DND-41 (cell line): Measurements from ENCODE around the gene SDC4.

Source experiments
- CTCF ChIP-seq: IDR thresholded peaks from 2 replicates; pipeline ENCODE4 v1.5.1; 2012; ENCODE audit warnings: borderline replicate concordance, low read length, moderate library complexity, mild to moderate bottlenecking; ENCODE audit not compliant: poor library complexity, severe bottlenecking; ENCODE audit errors: extremely low read depth
- EZH2 ChIP-seq: IDR thresholded peaks from 3 replicates; pipeline ENCODE4 v1.6.1; 2012; ENCODE audit warnings: borderline replicate concordance, low read depth, mild to moderate bottlenecking, moderate library complexity, low read length, inconsistent platforms; ENCODE audit not compliant: severe bottlenecking

DNA sequence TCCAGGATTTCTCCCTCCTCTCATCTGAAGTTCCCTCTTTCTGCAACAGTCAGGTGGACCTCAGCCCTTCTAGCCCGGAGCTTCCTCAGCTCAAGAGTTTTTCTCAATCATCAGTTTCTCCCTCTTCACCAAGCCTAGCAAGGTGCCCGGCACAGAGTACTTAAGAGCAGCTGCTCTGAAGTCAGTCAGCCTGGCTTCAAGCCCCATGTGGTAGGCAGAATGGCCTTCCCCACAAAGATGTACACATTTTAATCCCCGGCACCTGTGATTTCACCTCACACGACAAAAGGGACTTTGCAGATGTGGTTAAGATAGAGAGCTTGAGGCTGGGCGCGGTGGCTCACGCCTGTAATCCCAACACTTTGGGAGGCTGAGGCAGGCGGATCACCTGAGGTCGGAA is 56.7 kb downstream of the SDC4 start:
- TF ChIP-seq CTCF (no peak), EZH2 (no peak)
